Spleen (tissue), 11 donors: ENCODE results near the gene SPATA3. TPM values are rescaled to one million over a fixed set of nuclear protein-coding genes. Genes with fewer than 3 reads are reported as not detected.
"Not testable (repeated sequence)": the region's sequence is repeated elsewhere in the genome, so short reads cannot be mapped to it uniquely, and the experiment has no call there.

Experiments used
- DNase-seq: peaks from one replicate; pipeline ENCODE4 v3.0.0-alpha.2; 2020
- H3K27ac ChIP-seq, 8 donors: fragments of 200-600 bp; sonication (generic) in 7 of 8; 1 replicate in 4 of 8; 2 replicates in 4 of 8; pipeline versions ENCODE4 v1.5.0 to v1.8.0; 2016 to 2021; ENCODE audit warnings: inconsistent platforms in 4 of 8, mild to moderate bottlenecking in 4 of 8, moderate library complexity in 1 of 8
- H3K27me3 ChIP-seq, 7 donors: fragments of 200-600 bp; sonication (generic) in 6 of 7; replicated peaks in 1 of 7; 1 replicate in 4 of 7; 2 replicates in 3 of 7; pipeline versions ENCODE4 v1.5.0 to v1.8.0; 2016 to 2021; ENCODE audit warnings: inconsistent platforms in 3 of 7, mild to moderate bottlenecking in 1 of 7
- H3K36me3 ChIP-seq, 6 donors: fragments of 200-600 bp; sonication (generic) in 5 of 6; 1 replicate in 4 of 6; 2 replicates in 2 of 6; pipeline versions ENCODE4 v1.5.0 to v1.8.0; 2016 to 2021; ENCODE audit warnings: inconsistent platforms in 2 of 6
- H3K4me1 ChIP-seq, 6 donors: fragments of 200-600 bp; sonication (generic) in 5 of 6; 1 replicate in 3 of 6; 2 replicates in 3 of 6; pipeline versions ENCODE4 v1.5.0 to v1.8.0; 2016 to 2021; ENCODE audit warnings: inconsistent platforms in 3 of 6
- H3K4me3 ChIP-seq, 8 donors: fragments of 200-600 bp; sonication (generic) in 7 of 8; 1 replicate in 4 of 8; 2 replicates in 4 of 8; pipeline versions ENCODE4 v1.5.0 to v1.8.0; 2016 to 2021; ENCODE audit warnings: inconsistent platforms in 4 of 8, mild to moderate bottlenecking in 4 of 8, moderate library complexity in 2 of 8
- H3K9me3 ChIP-seq, 8 donors: fragments of 200-600 bp; sonication (generic) in 7 of 8; 1 replicate in 4 of 8; 2 replicates in 4 of 8; pipeline versions ENCODE4 v1.5.0 to v1.8.0; 2016 to 2021; ENCODE audit warnings: inconsistent platforms in 4 of 8
- POLR2A ChIP-seq, 3 donors: fragments of 450-650 bp; IDR thresholded peaks; one replicate each; pipeline ENCODE4 v1.5.1; 2017; ENCODE audit warnings: antibody characterized with exemption in 3 of 3, mild to moderate bottlenecking in 1 of 3
- POLR2AphosphoS5 ChIP-seq, 3 donors: sonication (generic); formaldehyde crosslinking; IDR thresholded peaks; one replicate each; pipeline ENCODE4 v1.5.1; 2017; ENCODE audit warnings: antibody characterized with exemption in 3 of 3
- whole genome bisulfite sequencing, 5 donors: extraction: QIAGEN DNeasy Blood & Tissue Kit in 3 of 5; methylation state at CpG; one replicate each; pipeline versions ENCODE4 v1.1.5 to v1.1.7; 2013 to 2018; 5-methylcytosine and 5-hydroxymethylcytosine counted together
- intact Hi-C: fragments of 100-400 bp; cut with DNase I; formaldehyde crosslinking; loops from one replicate; pipeline ENCODE4 v1.15.0; 2023; ENCODE audit warnings: low total_unique reads
- polyA plus RNA-seq, 3 donors: library from polyadenylated mRNA; stranded (reverse); fragments of 200-250 nt; gene quantifications; one replicate each; pipeline ENCODE4 v1.2.1, GENCODE V29; 2013
- total RNA-seq, 7 donors: library from RNA; depleted of rRNA in 3 of 7; stranded (reverse); fragments of >200 nt in 3 of 7; fragmentation: NEBNext Ultra II Directional in 4 of 7; extraction: Animal tissue kit (Norgen Biotek cat#: 25700) in 4 of 7; gene quantifications; one replicate each; pipeline versions ENCODE4 v1.1.0 to v1.2.1, GENCODE V29; 2016 to 2021
- TF ChIP-seq, protein P1 (sequence below), 11 experiments: fragments of 200-600 bp in 7 of 11; fragments of 450-650 bp in 4 of 11; sonication (generic) in 4 of 11; IDR thresholded peaks in 8 of 11; conservative IDR thresholded peaks in 3 of 11; 1 replicate in 7 of 11; 2 replicates in 4 of 11; pipeline versions ENCODE4 v1.4.0 to v1.8.0; 2016 to 2021; ENCODE audit warnings: antibody characterized with exemption in 11 of 11, inconsistent platforms in 4 of 11, mild to moderate bottlenecking in 1 of 11
- donor health status: healthy with polysubstance abuse.
- donor health status: DM: no; HTN: no; CAD: no; lungs with moderate emphysema.
- donor health status: DM: no; HTN: no; CAD: no.
- donor health status: Bipolar disorder and iron deficiency.
- donor health status: healthy.
- donor health status: DM: no; HTN: no; CAD: no.
- donor health status: DM: yes; HTN: yes; CAD: no.

Gene SPATA3
- total and polyA plus RNA-seq, 10 donors: not detected

DNA sequence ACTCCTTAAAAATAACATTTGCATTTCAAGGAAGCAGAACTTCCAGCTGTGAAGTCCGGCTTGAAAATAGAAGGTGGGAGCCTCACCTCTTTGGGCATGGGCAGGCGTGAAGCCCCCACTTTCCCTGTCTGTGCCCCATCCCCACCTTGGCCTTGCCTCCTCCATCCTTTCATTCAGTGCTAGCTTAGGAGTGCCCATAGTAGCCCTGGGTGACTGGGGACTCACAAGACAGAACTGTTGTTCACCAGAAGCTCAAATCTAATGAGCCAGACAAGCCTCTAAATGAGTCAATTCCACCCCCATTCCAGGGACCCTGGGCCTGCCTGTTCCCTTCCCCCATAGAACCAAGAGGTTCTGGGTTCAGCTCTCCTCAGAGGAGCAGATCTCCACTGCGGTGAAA is 20.0 kb downstream of the SPATA3 start:
- Histone ChIP-seq H3K36me3 (no peaks in the 10 kb centered on the region), H3K27ac (no peak overlapping the region), H3K27me3 (peaks cover 0 to 44% (median 0%) of the 10 kb centered on the region in 7 donors), H3K9me3 (no peaks in the 10 kb centered on the region), H3K4me1 (no peaks in the 10 kb centered on the region), H3K4me3 (no peak overlapping the region)
- intact Hi-C loops: no loop called here
- TF ChIP-seq, protein P1, sequence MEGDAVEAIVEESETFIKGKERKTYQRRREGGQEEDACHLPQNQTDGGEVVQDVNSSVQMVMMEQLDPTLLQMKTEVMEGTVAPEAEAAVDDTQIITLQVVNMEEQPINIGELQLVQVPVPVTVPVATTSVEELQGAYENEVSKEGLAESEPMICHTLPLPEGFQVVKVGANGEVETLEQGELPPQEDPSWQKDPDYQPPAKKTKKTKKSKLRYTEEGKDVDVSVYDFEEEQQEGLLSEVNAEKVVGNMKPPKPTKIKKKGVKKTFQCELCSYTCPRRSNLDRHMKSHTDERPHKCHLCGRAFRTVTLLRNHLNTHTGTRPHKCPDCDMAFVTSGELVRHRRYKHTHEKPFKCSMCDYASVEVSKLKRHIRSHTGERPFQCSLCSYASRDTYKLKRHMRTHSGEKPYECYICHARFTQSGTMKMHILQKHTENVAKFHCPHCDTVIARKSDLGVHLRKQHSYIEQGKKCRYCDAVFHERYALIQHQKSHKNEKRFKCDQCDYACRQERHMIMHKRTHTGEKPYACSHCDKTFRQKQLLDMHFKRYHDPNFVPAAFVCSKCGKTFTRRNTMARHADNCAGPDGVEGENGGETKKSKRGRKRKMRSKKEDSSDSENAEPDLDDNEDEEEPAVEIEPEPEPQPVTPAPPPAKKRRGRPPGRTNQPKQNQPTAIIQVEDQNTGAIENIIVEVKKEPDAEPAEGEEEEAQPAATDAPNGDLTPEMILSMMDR (IDR thresholded peaks at IDR 0.05 in 8 of 11, conservative IDR thresholded peaks at IDR 0.05 in 3 of 11): no peak
- TF ChIP-seq POLR2A (IDR thresholded peaks at IDR 0.05) (no peak), POLR2AphosphoS5 (IDR thresholded peaks at IDR 0.05) (no peak)
- DNase-seq: no peak
- 82 to 88% (median 87%) methylated on average over 3 of the region's 3 CpGs for WGBS, 5 donors

DNA sequence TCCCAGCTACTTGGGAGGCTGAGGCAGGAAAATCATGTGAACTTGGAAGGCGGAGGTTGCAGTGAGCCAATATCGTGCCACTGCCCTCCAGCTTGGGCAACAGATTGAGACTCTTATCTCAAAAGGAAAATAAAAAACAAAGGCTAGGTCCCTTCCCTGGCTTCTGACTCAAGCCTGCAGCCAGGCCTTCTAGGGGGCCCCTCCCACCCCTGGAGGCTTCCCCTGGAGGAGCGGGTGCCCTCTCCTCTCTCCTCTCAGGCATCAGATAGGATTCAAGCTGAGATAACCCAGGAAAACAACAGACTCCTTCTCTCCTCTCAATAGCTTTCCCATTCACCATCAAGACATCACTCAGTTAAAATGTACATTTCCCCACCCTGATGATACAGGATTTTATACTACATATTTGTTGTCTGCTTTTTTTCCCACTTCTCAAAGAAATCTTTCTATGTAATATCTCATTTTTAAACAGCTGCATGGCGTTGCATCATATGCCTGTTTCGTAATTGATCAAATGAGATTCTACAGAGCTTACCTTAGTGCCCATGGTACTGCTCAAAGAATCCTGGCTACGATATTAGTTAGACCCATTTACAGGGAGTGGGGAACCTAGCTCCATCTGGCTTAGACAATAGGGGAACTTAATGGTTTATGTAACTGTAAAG is 20.8 kb downstream of the SPATA3 start:
- no peaks in the 10 kb centered on the region for H3K9me3 ChIP-seq
- peaks cover 0 to 40% (median 0%) of the 10 kb centered on the region in 7 donors for H3K27me3 ChIP-seq
- no peak overlapping the region for H3K4me3 ChIP-seq
- no peaks in the 10 kb centered on the region for H3K36me3 ChIP-seq
- TF ChIP-seq POLR2AphosphoS5 (IDR thresholded peaks at IDR 0.05) (no peak), POLR2A (IDR thresholded peaks at IDR 0.05) (no peak)
- TF ChIP-seq, protein P1 (IDR thresholded peaks at IDR 0.05 in 8 of 11, conservative IDR thresholded peaks at IDR 0.05 in 3 of 11): no peak
- intact Hi-C loops: no loop called here
- H3K27ac ChIP-seq: no peak overlapping the region
- DNase-seq: no peak
- WGBS, 5 donors: 55 to 89% (median 74%) methylated on average over 6 of the region's 6 CpGs
- H3K4me1 ChIP-seq: no peaks in the 10 kb centered on the region

DNA sequence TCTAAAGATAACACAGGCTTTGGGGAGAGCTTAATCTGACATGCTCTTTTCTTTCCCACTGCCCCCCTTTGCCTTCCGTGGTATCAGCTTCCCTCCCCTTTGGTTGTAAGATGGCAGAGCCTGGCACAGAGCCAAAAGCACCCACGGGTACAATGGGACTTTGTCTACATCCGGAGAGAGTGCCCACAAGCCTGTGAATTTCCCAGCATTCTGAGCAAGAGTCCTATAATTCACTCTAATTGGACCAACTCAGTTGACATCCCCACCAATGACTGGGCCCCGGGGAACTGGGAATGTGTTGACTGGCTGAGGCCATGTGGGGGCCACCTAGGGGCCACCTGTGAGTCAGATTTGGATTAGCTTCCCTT is 21.3 kb downstream of the SPATA3 start:
- no peaks in the 10 kb centered on the region for H3K36me3 ChIP-seq
- no peak overlapping the region for H3K27ac ChIP-seq
- WGBS, 5 donors: 27 to 55% (median 46%) methylated on average over 4 of the region's 4 CpGs
- no peak for TF ChIP-seq POLR2AphosphoS5 (IDR thresholded peaks at IDR 0.05)
- no peak for TF ChIP-seq POLR2A (IDR thresholded peaks at IDR 0.05)
- TF ChIP-seq, protein P1 (IDR thresholded peaks at IDR 0.05 in 8 of 11, conservative IDR thresholded peaks at IDR 0.05 in 3 of 11): no peak
- H3K9me3 ChIP-seq: no peaks in the 10 kb centered on the region
- H3K27me3 ChIP-seq: peaks cover 0 to 39% (median 0%) of the 10 kb centered on the region in 7 donors
- no peaks in the 10 kb centered on the region for H3K4me1 ChIP-seq
- intact Hi-C loops: no loop called here
- H3K4me3 ChIP-seq: no peak overlapping the region
- no peak for DNase-seq

DNA sequence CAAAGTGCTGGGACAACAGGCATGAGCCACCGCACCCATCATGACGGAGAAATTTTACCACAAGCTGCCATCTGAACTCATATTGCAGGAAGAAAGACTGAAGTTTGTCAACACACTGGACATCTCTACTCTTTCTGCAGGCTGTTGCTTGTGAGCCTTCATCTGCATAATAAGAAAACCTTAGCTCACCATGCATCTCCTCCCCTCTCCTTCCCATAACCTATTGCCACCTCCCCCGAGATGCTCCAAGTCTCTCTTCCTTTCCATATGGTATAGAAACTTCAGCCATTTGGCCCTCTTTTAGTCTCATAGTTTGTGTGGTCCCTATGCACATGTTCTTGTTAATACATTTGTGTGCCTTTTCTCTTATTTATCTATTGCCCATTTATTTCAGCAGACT is 22.3 kb downstream of the SPATA3 start:
- Histone ChIP-seq H3K4me3 (no peak overlapping the region), H3K9me3 (no peaks in the 10 kb centered on the region), H3K27ac (no peak overlapping the region), H3K36me3 (no peaks in the 10 kb centered on the region), H3K4me1 (no peaks in the 10 kb centered on the region), H3K27me3 (peaks cover 0 to 33% (median 0%) of the 10 kb centered on the region in 7 donors)
- DNase-seq: no peak
- intact Hi-C loops: no loop called here
- TF ChIP-seq, protein P1 (IDR thresholded peaks at IDR 0.05 in 8 of 11, conservative IDR thresholded peaks at IDR 0.05 in 3 of 11): no peak
- no peak for TF ChIP-seq POLR2A (IDR thresholded peaks at IDR 0.05)
- no peak for TF ChIP-seq POLR2AphosphoS5 (IDR thresholded peaks at IDR 0.05)
- WGBS, 5 donors: 87 to 92% (median 90%) methylated on average over 3 of the region's 3 CpGs

DNA sequence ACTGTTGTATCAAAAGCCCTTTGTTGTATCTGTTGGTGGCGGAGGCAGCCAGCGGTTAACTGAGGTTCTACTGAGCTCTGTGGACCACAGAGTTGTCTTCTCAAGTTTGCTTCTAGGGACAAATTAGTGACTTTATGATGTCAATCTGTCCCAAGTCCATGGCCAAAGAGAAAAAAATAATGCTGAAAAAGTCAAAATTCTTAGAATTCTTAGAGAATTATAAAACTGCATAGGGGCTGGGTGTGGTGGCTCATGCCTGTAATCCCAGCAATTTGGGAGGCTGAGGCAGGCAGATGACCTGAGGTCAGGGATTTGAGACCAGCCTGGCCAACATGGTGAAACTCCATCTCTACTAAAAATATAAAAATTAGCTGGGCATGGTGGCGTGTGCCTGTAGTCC is 29.1 kb downstream of the SPATA3 start:
- H3K27me3 ChIP-seq: peaks cover 0 to 29% (median 0%) of the 10 kb centered on the region in 7 donors
- H3K9me3 ChIP-seq, H3K27ac ChIP-seq, H3K4me3 ChIP-seq, DNase-seq, H3K36me3 ChIP-seq, intact Hi-C loops, H3K4me1 ChIP-seq: not testable (repeated sequence)
- 91 to 97% (median 96%) methylated on average over 3 of the region's 3 CpGs for WGBS, 5 donors
